OCI-M1 (cell line): Measurements from ENCODE around the gene OR2AK2.

Experiments
- DNase-seq: peaks from one replicate; lab custom pipeline; 2025; lab: John Stamatoyannopoulos, UW

The OR2AK2 gene

GRCh38 chr1:247964933-247965332 lies at the start of gene OR2AK2:
OR2AK2 (plus strand) TSS chr1:247965233; CDS start chr1:247965377, 144 bp downstream.
- DNase-seq: no peak

GRCh38 chr1:247919952-247920351 lies 45.1 kb upstream of the OR2AK2 start, which contains the start of gene OR2T8:
OR2T8 (plus strand) TSS chr1:247920252; CDS start chr1:247921018, 766 bp downstream.
- no peak for DNase-seq

GRCh38 chr1:247923941-247924340 lies 41.1 kb upstream of the OR2AK2 start:
- no peak for DNase-seq

GRCh38 chr1:247924868-247925267 lies 40.2 kb upstream of the OR2AK2 start, which contains the start of gene OR2AJ1:
OR2AJ1 (plus strand) TSS chr1:247924889; CDS start chr1:247933769, 8,880 bp downstream.
- DNase-seq: no peak

GRCh38 chr1:247933989-247934388 lies 31.0 kb upstream of the OR2AK2 start:
- no peak for DNase-seq

GRCh38 chr1:247935781-247936180 lies 29.3 kb upstream of the OR2AK2 start:
- DNase-seq: no peak

- DNase-seq: no peak
Measured at GRCh38 chr1:247936415-247936814, 28.6 kb upstream of the OR2AK2 start.

- peak; percentile 98 for DNase-seq
Measured at GRCh38 chr1:247936965-247937734, 27.9 kb upstream of the OR2AK2 start.

GRCh38 chr1:247942624-247943023 lies 22.4 kb upstream of the OR2AK2 start:
- no peak for DNase-seq

GRCh38 chr1:247948558-247948957 lies 16.5 kb upstream of the OR2AK2 start, which contains the start of gene OR2L8:
OR2L8 (plus strand) TSS chr1:247948858; CDS start chr1:247948858, 0 bp downstream.
- DNase-seq: no peak

- DNase-seq: no peak
Measured at GRCh38 chr1:247953408-247953807, 11.6 kb upstream of the OR2AK2 start.

- DNase-seq: peak; percentile 83
Measured at GRCh38 chr1:247961791-247962190, 3.2 kb upstream of the OR2AK2 start.

- peak; percentile 98 for DNase-seq
Measured at GRCh38 chr1:247962911-247963588, 2.0 kb upstream of the OR2AK2 start.

- peak; percentile 54 for DNase-seq
Measured at GRCh38 chr1:247966532-247967204, 1.6 kb downstream of the OR2AK2 start.

- DNase-seq: peak; percentile 16
Measured at GRCh38 chr1:247992986-247993385, 28.0 kb downstream of the OR2AK2 start.

- peak; percentile 68 for DNase-seq
Measured at GRCh38 chr1:247998811-247999210, 33.8 kb downstream of the OR2AK2 start.

- no peak for DNase-seq
Measured at GRCh38 chr1:248000169-248000568, 35.1 kb downstream of the OR2AK2 start.

GRCh38 chr1:248007778-248008177 lies 42.7 kb downstream of the OR2AK2 start:
- DNase-seq: no peak

GRCh38 chr1:248009681-248010080 lies 44.6 kb downstream of the OR2AK2 start:
- peak; percentile 34 for DNase-seq

GRCh38 chr1:248013229-248013710 lies 48.2 kb downstream of the OR2AK2 start, which contains the start of gene OR2L5:
OR2L5 (plus strand) TSS chr1:248013660; CDS start chr1:248021948, 8,288 bp downstream.
- no peak for DNase-seq

- no peak for DNase-seq
Measured at GRCh38 chr1:248015803-248016202, 50.8 kb downstream of the OR2AK2 start.
